Activated CD8-positive, alpha-beta memory T cell treated with anti-CD3 and anti-CD28 coated beads for 48 hours (primary cell): Measurements from ENCODE around the gene AKR1C3.
"Not testable (repeated sequence)": the region's sequence is repeated elsewhere in the genome, so short reads cannot be mapped to it uniquely, and the experiment has no call there.

Source experiments
- DNase-seq, 3 experiments: peaks; one replicate each; pipeline ENCODE4 v3.0.0-alpha.2; 2020; ENCODE audit warnings: low read depth in 2 of 3, low spot score in 2 of 3

AKR1C3 gene

DNA sequence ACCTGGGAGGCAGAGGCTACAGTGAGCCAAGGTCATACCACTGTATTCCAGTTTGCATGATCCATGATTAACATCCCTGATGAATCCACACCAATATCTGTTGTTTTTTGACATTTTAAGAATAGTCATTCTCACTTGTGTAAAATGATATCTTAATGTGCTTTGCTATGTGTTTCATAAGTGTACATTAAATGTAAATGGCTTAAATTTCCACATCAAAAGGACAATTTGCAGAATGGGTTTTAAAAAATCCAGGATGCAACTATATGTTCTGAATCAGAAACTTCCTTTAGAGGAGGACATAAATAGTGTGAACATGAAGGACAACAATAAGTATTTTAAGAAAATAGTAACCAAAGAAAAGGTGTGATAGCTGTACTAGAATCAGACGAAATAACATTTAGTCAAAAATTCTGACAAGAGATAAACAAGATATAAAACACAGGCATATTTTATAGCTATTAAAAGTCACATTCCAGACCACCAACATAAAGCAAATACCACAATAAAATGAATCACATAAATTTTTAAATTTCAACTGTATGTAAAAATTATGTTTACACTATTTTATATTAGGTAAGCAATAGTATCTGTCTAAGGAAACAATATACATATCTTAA lies 42.4 kb downstream of the AKR1C3 start:
- DNase-seq, result no peak

DNA sequence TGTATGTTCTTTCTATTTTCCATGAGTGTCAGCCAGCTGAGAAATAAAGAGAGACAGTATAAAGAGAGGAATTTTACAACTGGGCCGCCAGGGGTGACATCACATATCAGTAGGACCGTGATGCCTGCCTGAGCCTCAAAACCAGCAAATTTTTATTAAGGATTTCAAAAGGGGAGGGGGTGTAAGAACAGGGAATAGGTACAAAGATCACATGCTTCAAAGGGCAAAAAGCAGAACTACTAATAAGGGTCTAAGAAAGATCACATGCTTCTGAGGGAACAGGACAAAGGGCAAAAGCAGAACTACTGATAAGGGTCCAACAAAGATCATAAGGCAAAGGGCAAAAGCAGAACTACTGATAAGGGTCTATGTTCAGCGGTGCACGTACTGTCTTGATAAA lies 43.5 kb downstream of the AKR1C3 start:
- not testable (repeated sequence) for DNase-seq

DNA sequence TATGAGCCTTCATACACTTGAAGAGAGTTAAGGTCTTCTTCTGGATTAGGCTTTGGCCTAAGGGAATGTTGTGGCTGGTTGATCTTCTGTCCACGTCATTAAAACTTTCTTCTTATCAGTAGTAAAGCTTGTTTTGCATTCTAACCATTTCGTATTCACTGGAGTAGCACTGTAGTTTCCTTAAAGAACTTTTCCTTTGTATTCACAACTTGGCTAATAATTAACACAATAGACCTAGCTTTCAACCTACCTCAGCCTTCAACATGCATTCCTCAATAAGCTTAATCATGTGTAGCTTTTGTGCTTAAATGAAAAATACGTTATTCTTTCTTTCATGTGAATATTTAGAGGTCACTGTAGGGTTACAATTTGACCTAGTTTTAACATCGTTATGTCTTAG lies 48.0 kb downstream of the AKR1C3 start:
- no peak for DNase-seq

DNA sequence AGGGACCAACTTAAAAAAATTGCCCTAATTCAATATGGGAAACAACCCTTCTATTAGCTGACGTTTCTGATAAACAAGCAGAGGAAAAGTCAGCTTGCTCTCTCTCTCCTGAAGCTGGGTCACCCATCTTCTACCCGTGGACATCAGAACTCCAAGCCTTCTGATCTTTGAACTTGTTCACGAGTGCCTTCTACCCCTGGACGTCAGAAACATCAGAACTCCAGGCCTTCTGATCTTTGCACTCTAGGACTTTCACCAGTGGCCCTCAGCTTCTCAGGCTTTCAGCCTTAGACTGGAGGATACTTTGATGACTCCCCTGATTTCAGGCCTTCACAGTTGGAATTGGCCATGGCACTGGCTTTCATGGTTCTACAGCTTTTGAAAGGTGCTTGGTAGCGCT lies 48.9 kb downstream of the AKR1C3 start:
- no peak for DNase-seq

DNA sequence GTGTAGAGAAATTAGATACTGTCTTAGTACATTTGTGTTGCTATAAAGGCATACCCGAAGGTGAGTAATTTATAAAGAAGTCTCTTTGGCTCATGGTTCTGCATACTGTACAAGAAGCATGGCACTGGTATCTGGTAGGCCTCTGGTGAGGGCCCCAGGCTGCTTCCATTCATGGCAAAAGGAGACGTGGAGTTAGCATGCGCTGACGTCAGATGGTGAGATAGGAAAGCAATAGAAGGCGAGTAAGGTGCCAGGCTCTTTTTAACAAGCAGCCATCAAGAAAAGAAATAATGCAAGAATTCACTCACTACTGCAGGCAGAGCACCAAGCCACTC lies 52.7 kb downstream of the AKR1C3 start:
- no peak for DNase-seq

DNA sequence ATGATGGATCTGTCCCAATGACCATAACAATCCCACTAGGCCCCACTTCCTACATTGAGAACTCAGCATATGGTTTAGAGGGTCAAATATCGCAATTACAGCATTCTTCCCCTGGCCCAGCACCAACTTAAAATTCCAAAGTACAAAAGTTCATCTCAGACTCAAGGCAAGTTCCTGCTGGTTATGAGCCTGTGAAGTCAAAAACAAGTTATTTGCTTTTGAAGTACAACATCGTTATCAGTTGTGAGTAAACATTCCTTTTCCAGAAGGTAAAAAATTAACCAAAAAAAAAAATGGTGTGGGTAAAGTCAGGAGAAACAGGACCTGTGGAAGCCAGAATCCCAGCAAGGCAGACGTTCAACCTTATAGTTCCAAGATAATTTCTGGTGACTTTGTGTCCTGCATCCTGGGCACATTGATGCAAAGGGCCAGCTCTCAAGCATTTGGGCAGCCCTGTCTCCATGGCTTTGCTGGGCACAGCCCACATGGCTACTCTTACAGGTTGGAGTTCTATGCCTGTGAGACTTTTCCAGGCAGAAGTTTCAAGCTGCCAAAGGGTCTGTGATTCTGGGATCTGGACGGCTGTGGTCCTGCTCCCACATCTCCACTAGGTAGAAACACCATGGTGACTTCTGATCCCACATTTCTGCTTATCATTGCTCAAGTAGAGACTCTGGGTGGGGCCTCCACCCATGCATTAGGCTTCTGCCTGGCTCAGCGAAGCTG lies 53.2 kb downstream of the AKR1C3 start:
- DNase-seq, result no peak

DNA sequence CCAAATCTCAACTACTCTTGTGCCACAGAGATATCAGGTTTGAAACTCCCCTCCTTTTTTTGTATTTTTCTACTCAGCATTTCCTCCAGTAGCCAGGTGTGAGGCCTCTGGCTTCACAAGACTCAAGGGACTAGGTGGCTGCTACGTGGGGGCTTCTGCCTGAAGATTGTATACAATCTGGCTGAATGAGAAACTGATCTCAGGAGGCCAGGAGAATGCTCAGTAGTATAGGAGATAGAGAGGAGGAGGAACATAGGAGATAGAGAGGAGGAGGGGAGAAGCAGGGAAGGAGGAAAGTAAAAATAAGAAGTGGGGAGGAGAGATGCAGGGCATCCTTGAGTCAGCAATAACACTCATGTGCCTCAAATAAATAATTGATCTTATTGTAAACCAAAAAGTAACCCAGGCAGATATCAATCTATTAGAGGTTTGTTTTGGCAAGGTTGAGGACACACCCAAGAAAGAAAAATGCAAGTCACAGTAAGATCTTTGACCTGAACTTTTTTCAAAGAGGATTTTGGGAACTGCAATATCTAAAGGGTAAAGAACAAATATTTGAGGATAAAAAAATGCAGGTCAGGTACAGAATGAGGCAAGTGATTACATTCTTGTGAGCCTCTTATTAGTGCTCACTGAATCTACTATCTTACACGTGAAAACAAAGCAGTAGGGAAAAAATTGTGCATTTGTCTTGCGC lies 53.9 kb downstream of the AKR1C3 start:
- DNase-seq, result no peak

DNA sequence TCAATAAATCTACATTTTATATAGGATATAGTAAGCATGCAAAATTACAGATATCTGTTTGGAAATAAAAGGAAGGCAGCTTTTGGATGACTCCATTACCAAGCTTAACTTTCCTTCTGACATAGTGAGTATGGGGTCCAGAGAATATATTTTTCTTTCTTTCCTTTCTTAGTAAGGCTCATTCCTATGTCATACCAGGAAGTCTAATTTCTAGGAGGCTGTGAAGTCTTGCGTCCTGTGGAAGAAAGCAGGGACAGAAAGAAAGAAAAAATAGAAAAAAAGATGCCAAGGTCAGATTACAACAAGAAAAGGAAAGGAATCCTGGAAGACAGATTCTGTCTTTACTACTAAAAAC lies 54.4 kb downstream of the AKR1C3 start:
- no peak for DNase-seq

DNA sequence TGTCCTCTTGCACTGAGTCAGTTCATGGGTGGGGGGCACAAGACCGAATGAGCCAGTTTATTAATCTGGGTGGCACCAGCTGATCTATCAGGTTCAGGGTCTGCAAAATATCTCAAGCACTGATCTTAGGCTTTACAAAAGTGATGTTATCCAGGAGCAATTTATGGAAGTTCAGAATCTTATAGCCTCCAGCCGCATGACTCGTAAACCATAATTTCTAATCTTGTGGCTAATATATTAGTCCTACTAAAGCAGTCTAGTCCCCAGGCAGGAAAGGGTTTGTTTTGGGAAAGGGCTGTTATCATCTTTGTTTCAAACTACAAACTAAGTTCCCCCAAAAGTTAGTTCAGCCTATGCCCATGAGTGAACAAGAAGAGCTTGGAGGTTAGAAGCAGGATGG lies 56.9 kb downstream of the AKR1C3 start:
- no peak for DNase-seq

DNA sequence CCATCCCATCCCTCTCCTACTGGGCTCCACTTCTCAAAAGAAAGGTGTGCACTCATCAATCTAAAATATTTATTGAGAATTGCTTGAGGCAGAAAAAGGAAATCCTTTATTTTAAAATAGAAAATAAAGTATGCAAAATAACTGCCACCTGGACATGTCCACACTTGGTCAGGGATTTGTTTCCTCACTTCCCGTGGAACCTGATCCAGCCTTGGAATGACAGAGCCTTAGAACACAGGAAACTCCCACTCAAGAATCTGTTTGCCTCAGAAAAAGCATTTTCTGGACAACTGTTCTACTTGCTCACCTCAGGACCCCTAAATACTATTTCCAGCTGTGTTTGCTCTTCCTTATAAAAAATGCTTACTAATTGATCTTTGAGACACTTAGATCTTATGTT lies 61.7 kb downstream of the AKR1C3 start:
- DNase-seq, result no peak
